ENCODE data around the gene THEMIS.

Gene THEMIS

DNA sequence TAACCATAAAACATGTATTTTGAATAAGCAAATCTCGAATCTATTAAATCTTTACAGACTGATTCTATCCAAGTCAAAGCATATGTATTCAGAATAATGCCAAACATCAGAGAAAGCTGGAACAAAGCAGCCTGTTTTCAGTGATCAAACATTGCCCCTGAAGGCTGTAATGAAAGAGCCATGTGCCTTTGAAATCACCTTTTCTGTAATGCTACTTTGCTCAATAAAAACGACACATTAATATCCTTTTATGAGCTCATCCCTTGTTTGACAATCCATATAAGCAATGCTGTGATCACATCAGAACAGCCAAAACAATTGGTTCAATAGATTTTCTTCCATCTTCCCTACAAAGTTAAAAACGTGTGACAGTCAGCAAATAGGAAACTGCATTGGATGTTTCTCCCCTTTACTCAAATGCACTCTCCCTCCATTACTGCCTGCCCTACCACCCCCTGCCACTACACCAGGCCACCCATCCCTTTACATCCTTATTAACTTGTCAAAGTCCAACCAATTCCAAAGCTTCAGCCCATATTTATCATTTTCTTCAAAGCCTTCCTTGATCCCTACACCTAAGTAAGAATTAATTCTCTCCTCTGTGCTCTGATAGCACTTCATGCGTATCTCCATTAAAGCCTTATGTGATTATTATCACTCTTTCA, 42.0 kb downstream of the THEMIS start:
- no peak for DNase-seq (ENCODE audit: low spot score)

GRCh38 chr6:127857051-127857637, 43.7 kb downstream of the THEMIS start:
- peak; percentile 5 for DNase-seq (ENCODE audit: low spot score)

DNA sequence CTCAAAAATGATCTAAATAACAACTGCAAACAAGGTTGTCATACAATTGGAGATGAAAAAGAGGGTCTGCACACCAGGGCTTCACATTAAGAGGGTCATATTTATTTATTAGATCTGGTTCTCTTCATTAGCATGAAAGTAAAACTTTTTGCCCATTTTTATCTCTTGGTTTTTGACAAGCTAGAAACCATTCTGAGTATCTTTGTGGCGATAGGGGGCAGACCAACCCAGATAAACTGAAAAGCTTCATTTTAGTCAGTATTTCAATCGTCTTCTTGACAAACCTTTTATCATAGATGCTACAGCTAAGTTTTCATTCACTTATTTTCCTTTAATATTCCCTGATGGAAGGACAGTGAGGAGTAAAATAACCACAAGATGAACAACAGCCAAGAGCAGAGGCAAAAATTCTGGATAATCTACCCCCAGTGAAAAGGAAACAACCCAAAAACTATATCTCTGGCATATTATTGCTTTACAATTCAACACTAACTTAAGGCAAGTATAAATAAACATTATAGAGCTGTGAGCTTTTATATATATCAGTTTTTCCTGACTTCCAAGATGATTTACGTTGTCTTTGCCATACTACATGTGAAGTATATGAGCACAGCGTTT, 45.2 kb downstream of the THEMIS start:
- peak; percentile 17 for DNase-seq (ENCODE audit: low spot score)

DNA sequence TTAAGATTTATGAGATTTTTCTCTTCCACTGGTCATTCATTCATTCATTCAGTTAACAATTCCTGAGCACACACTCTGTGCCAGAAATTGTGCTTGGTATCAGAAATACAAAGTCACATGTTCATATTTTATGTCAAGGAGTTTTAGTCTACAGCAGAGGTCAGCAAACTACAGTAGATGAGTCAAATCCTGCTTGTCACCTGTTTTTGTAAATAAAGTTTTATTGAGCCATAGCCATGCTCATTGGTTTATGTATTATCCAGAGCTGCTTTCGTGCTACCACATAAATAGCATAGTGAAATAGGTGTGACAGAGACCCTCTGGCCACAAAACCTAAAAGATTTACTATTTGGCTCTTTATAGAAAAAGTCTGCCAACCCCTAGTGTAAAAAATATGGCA, 46.8 kb downstream of the THEMIS start:
- no peak for DNase-seq (ENCODE audit: low spot score)

GRCh38 chr6:127851197-127851596, 49.7 kb downstream of the THEMIS start:
- DNase-seq (ENCODE audit: low spot score), result peak; percentile 17

GRCh38 chr6:127845242-127845641, 55.6 kb downstream of the THEMIS start:
- DNase-seq (ENCODE audit: low spot score), result no peak

DNA sequence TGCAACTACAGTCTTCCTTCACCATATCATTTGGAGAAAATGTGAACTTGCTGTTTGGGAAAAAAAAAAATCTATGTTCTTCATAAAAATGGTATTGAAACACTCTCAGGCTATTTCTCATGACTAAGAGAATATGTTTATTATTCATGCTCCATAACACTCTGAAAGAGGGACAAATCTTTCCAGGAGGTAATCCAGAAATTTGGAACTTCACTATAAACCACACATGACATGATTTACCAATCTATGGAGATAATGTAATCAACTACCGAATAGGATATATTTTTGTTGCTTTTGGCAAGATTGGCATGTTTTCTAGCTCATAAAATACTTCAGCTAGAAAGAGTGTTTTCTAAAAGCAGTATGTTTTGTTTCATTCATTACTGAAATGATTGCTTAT, 56.3 kb downstream of the THEMIS start:
- no peak for DNase-seq (ENCODE audit: low spot score)

GRCh38 chr6:127843582-127843981, 57.3 kb downstream of the THEMIS start:
- DNase-seq (ENCODE audit: low spot score), result no peak

DNA sequence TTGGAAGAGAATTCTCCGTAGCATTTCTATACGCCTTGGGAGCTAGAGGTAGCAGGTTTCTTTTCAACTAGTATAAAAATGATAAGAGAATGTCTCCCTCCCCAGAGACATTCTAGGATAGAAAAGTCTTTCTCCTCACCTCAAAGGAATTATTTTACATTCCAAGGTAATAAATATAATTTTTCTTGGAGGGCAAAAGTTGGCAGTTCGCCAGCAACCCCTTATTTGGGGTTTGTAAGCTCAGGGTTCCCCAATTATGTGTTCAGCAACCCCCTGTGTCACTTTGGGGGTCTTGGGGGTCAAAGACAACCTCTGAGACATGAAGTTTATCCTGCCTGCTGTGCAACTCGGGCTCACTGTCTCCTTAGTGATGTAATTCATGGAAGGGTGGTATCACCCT, 58.3 kb downstream of the THEMIS start:
- DNase-seq (ENCODE audit: low spot score), result no peak

GRCh38 chr6:127841811-127842210, 59.0 kb downstream of the THEMIS start:
- peak; percentile 15 for DNase-seq (ENCODE audit: low spot score)

DNA sequence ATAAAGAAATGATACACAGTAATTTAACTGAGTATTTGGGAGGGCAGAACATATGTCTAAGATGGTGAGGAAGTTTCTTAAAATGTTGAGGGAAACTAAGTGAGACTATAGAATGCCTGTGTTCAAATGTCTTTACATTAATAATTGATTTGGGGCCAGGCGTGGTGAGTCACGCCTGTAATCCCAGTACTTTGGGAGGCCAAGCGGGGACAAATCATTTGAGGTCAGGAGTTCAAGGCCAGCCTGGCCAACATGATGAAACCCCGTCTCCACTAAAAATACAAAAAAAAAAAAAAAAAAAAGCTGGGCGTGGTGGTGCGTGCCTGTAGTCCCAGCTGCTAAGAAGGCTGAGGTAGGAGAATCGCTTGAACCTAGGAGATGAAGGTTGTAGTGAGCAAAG, 66.7 kb downstream of the THEMIS start:
- DNase-seq (ENCODE audit: low spot score), result no peak

- DNase-seq (ENCODE audit: low spot score), result no peak
These were observed 67.5 kb downstream of the THEMIS start for GRCh38 chr6:127833336-127833735.

DNA sequence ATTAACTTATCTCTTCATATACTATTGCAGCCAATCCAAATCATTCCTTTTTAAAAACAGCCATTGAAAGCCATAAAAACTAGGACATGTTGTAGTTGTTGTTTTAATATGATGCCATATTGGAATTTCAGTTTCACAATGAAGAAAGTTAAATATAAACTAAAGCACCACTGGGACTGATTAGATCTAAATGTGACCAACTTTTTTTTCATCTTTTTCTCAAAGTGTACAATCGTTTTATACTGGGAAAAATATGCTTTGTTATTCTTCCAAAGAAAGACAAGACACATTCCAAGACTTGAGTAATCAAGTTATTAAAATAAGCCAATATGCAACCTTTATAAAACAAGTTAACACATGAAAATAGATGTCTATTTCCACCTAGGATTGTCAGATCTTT, 68.5 kb downstream of the THEMIS start:
- DNase-seq (ENCODE audit: low spot score), result peak; percentile 12

DNA sequence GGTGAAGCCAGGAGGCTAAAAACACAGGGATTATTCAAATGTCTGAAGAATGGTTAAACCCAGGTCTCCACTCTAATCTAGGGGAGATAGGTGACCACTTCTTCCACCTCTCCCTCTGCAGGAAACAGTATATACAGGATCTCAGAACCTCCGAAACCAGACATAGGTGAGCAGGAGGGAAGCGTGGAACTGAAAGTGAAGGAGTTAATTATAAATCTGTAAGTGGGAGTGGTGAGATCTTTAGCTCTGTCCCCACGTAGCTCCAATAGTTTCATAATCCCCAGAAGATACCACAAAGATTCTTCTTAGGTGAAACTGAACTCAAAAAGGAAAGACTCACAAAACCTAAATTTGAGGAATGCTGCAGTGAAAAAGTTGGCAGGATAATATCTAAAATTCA, 76.8 kb downstream of the THEMIS start:
- DNase-seq (ENCODE audit: low spot score), result peak; percentile 6

DNA sequence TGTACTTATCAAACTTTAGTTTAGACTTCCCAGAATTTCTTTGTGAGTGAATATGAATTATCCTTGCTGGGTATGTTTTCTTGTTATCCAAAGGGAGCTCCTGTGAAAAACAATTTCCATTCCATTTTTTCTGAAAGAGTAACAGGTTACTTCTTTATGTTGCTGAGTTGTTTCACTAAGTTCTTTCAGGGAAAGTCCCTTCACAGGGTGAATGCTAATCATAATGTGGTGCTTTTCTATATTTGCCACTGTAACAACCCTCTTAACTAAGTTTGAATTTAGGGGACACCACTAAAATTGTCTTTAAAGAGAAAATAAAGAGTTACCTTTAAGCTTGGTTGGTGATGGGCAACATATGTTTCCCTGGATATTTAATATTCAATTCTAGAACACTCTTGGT, 79.4 kb downstream of the THEMIS start:
- DNase-seq (ENCODE audit: low spot score), result no peak

DNA sequence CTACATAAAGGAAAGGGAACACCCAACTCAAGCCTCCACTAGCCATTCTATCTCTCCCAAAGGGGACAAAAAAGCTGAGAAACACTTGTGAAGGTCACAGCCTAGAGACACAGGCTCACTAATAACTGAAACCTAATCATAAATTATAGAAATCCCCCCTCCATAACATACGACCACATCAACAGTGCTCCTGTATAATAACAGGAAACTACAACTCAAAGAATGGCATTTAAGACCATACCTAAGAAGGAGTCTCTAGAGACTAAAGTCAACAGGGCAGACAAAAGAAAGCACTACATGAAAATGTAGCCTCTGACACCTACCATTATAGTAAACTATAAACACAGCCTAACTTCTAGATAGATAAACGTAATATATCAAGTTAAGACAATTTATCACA, 82.7 kb downstream of the THEMIS start:
- DNase-seq (ENCODE audit: low spot score), result no peak

- DNase-seq (ENCODE audit: low spot score), result no peak
These were observed 84.2 kb downstream of the THEMIS start for GRCh38 chr6:127816643-127817042.

- DNase-seq (ENCODE audit: low spot score), result no peak
These were observed 87.2 kb downstream of the THEMIS start for GRCh38 chr6:127813699-127814027.

- no peak for DNase-seq (ENCODE audit: low spot score)
These were observed 87.7 kb downstream of the THEMIS start for GRCh38 chr6:127812985-127813698.

DNA sequence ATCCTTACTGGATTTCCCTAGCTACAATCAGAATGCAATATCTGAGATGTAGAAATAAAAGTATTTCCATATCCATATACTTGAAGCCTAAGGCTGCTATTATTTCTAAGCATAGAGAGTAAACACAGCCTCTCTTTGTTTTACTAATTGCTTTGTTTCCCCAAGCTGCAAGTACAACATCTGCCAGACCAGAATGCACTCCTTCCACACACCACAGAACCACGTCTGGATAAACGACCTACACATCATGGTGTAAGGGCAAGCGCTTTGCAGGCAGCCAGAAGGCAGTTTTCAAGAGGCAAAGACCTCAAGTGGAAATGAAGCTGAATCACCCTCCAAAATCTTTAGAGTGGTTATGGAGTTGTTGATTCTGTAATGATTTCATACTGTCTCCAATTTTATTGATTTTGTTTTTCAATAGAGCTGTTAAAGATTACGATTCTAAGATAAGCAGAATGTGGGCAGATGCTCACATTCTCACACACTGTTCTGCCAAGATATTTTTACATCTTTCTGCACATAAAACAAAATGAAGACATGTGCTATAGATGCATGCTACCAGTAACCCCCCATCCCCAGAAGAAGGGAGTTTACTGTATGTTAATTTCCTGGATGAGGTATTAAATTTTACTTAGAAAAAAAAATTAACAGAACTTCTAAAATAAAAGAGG, 88.8 kb downstream of the THEMIS start:
- no peak for DNase-seq (ENCODE audit: low spot score)

DNA sequence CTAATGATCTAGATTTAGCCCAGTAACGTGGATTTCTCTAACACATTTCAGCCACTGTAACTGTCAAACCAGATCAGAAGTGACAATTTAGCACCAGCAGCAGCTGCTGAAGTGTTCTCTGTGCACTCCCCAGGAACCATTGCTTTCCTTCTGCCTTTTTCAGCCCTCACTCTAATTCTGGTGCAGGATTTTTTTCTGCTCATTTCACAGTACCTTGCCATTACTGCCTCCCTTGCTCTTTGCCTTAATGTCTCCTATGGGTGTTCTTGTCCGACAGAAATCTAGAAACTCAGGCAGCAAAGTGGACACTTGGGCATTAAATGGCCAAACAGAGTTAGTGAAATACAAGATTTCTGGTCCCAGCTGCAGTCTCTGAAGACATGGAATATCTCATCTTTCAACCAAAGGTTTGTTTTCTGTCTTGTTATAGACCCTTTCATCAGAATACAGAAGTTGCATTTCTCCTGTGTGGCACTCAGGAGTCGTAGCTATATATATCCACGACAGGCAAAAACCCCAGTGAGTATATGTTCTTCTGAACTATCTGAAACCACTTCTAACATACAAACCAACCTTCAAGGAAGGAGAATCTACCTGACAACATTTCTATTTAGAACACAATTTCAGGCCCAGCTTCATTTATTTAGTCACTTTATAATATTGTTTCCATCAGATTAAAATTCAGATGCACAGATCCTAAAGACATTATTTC, 92.9 kb downstream of the THEMIS start:
- no peak for DNase-seq (ENCODE audit: low spot score)

DNA sequence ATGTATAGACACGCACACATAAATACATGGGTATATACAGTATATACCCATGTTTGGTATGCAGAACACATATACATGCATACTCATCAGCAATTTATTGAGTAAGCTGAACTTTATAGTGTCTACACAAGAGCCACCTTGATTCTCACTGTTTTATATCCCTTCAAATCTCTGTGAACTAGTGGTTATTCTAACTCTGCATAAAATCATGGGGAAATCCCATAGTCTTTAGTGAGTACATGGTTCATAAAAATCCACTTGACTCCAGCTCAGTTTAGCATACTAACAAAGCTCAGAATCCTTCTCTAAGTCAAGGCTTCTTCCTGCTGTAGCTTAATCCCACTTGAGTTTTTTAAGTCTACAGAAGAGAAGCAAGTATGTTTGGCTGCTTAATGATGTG, 104.1 kb downstream of the THEMIS start:
- DNase-seq (ENCODE audit: low spot score), result no peak

Data from GM03348 (cell line).